RPMI7951 (cell line): ENCODE measurements around the gene SLC39A5. TPM values are rescaled to one million over a fixed set of nuclear protein-coding genes. Genes with fewer than 3 reads are reported as not detected.
"Not testable (repeated sequence)": the region's sequence is repeated elsewhere in the genome, so short reads cannot be mapped to it uniquely, and the experiment has no call there.

Experiments
- DNase-seq: peaks from one replicate; pipeline ENCODE4 v3.0.0-alpha.2; 2012; ENCODE audit warnings: low read depth
- total RNA-seq: library from RNA; depleted of rRNA; stranded (reverse); fragments of >200 nt; shearing (Covaris generic); gene quantifications from 2 replicates; pipeline ENCODE4 v1.2.3, GENCODE V29; 2014; rRNA removed

The SLC39A5 gene
- total RNA-seq, 1 experiment from 2014 or later: 0.36 TPM

DNA sequence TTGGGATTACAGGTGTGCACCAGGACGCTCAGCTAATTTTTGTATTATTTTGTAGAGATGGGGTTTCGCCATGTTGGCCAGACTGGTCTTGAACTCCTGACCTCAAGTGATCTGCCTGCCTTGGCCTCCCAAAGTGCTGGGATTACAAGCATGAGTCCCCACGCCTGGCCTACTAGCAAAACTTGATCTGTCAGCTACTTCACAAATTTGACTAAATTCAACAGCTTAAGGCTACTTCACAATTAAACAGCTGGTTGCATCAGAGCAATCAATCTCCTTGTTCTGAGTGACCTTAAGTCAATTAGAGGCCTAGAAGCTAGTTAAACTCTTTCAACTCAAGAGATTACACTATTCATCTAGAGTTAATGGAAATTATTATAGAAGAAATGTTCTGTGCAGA, 49.1 kb downstream of the SLC39A5 start:
- no peak for DNase-seq

DNA sequence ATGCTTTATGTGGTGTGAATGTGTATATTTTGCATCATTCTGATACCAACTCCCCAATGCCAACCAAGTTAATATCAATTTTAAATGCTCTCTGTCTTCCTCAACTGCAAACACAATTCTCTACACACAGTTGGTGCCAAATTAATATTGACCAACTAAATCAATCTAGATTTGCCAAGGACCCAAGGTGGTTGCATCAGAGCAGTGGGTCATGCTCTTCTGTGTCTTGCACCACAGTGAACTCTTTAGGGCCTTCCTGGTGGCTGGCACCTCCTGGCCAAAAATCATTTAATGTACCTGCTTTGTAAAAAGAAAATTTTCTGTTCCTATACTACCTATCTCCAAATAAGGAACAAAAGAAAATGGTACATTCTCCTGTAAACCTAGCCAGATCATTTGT, 51.0 kb downstream of the SLC39A5 start:
- DNase-seq: no peak

DNA sequence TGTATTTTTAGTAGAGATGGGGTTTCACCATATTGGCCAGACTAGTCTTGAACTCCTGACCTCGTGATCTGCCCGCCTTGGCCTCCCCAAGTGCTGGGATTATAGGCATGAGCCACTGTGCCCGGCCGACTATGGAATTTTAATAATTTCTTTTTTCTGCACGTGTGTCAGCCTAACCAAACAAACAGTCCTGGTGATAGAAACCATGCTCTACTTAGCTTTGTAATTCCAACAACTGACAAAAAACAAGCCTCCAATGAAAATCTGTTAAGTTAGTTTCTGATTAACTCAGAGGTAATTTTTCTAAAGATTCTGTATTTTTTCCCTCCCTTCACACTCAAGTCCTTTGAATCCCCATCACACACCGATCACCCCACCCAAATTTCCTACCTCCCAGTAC, 52.2 kb downstream of the SLC39A5 start:
- no peak for DNase-seq

DNA sequence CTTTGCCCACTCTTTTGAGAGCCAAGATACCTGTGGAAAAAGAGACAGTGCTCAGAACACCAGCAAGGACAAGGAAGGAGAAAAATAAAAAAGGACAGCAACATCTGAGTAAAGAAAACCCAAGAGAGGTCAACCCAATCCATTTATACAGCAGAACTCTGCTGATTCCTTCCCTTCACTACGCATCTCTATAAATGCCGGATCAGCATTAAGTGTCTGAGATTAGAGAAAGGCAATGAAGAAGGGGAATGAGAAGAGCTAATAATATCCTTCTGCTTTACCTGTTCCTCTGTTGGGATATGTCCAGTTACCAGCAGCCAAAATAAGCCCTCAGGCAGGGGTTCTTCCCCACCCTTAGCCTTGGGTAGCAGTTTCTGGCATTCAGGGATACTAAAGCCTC, 52.7 kb downstream of the SLC39A5 start:
- no peak for DNase-seq

DNA sequence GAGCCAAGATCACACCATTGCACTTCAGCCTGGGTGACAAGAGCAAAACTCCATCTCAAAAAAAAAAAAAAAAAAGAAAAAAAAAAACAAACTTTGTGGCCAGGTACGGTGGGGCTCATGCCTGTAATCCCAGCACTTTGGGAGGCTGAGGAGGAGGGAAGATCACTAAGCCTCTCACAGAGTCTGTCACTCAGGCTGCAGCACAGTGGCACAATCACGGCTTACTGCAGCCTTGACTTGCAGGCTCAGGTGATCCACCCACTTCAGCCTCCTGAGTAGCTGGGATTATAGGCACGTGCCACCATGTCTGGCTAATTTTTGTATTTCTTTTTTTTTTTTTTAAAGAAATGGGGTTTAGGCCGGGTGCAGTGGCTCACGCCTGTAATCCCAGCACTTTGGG, 54.4 kb downstream of the SLC39A5 start:
- not testable (repeated sequence) for DNase-seq

DNA sequence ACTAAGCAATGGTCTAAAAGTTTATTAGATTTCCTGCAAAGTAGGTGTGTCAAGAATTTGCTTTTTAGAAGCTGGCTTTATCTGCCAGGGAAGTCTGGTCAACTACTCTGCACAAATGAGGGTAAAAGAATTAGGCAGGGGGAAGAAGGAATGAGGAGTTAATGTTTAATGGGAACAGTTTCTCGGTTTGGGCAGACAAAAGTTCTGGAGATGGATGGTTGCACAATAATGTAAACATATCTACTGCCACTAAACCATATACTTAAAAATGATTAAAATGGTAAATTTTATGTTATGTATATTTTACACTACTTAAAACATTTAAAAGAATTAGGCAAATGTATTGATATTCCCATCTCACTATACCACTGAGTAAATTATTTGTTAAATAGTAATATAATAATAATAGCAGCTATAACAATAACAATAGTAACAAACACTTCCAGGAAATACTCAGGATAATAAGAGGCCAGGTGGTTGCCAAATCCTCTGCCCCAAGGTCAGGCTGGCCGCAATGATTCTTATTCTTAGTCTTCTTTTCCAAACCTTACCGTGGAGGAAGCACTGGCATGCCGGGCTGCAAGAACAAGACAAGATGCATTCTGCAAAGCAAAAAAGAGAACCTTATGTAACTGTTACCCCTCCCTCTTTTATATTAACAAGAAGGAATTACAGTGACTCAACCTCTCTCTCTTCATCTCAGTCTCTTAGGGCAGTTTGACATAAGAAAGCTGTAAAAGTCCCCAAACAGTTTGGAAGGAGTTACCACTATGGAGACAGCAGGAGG, 56.4 kb downstream of the SLC39A5 start:
- DNase-seq: no peak

Other genes starting within 250 kb of the SLC39A5 start
- gene SUOX, start 232.8 kb upstream of the SLC39A5 start, total RNA-seq: 10.7 and 13.6 TPM in 2 replicates
- gene IKZF4, start 209.0 kb upstream of the SLC39A5 start, total RNA-seq: 0.78 and 1.8 TPM in 2 replicates
- 1,489 and 2,299 TPM in 2 replicates for gene RPS26, start 188.1 kb upstream of the SLC39A5 start, total RNA-seq
- 3.0 and 5.4 TPM in 2 replicates for gene ERBB3, start 149.9 kb upstream of the SLC39A5 start, total RNA-seq
- gene PA2G4, start 125.5 kb upstream of the SLC39A5 start, total RNA-seq: 184 and 190 TPM in 2 replicates
- 2,792 and 3,380 TPM in 2 replicates for gene RPL41, start 113.4 kb upstream of the SLC39A5 start, total RNA-seq
- 3.1 and 3.3 TPM in 2 replicates for gene ZC3H10, start 111.8 kb upstream of the SLC39A5 start, total RNA-seq
- gene ESYT1, start 101.8 kb upstream of the SLC39A5 start, total RNA-seq: 179 and 193 TPM in 2 replicates
- gene MYL6B, start 77.5 kb upstream of the SLC39A5 start, total RNA-seq: 62.7 and 64.5 TPM in 2 replicates
- gene MYL6, start 71.7 kb upstream of the SLC39A5 start, total RNA-seq: 3,182 and 3,310 TPM in 2 replicates
- 29.8 and 35.7 TPM in 2 replicates for gene SMARCC2, start 40.6 kb upstream of the SLC39A5 start, total RNA-seq
- gene RNF41, start 8.1 kb upstream of the SLC39A5 start, total RNA-seq: 31.4 and 37.7 TPM in 2 replicates
- gene NABP2, start 5.7 kb upstream of the SLC39A5 start, total RNA-seq: 68.1 and 72.1 TPM in 2 replicates
- 8.7 and 10.6 TPM in 2 replicates for gene ANKRD52, start 28.3 kb downstream of the SLC39A5 start, total RNA-seq
- gene COQ10A, start 36.9 kb downstream of the SLC39A5 start, total RNA-seq: 7.6 and 10.1 TPM in 2 replicates
- 89.0 and 110 TPM in 2 replicates for gene CS, start 70.3 kb downstream of the SLC39A5 start, total RNA-seq
- gene CNPY2, start 85.9 kb downstream of the SLC39A5 start, total RNA-seq: 102 and 114 TPM in 2 replicates
- gene PAN2, start 103.9 kb downstream of the SLC39A5 start, total RNA-seq: 23.7 and 24.0 TPM in 2 replicates
- 0.36 and 1.3 TPM in 2 replicates for gene IL23A, start 108.8 kb downstream of the SLC39A5 start, total RNA-seq
- 56.0 and 65.0 TPM in 2 replicates for gene STAT2, start 130.1 kb downstream of the SLC39A5 start, total RNA-seq
- not detected in 2 replicates for gene APOF, start 132.8 kb downstream of the SLC39A5 start, total RNA-seq
- 7.6 and 8.1 TPM in 2 replicates for gene TIMELESS, start 219.4 kb downstream of the SLC39A5 start, total RNA-seq
- 0.24 and 0.29 TPM in 2 replicates for gene MIP, start 224.6 kb downstream of the SLC39A5 start, total RNA-seq
- gene SPRYD4, start 238.5 kb downstream of the SLC39A5 start, total RNA-seq: 2.2 and 2.5 TPM in 2 replicates